SH-SY5Y (cell line): Measurements from ENCODE around the gene ULK4.

Source experiments
- GATA2 ChIP-seq: IDR thresholded peaks from 2 replicates; pipeline ENCODE4 v1.6.1; 2011; ENCODE audit warnings: mild to moderate bottlenecking, low read depth, low read length
- GATA3 ChIP-seq: IDR thresholded peaks from 2 replicates; pipeline ENCODE4 v1.6.1; 2011; ENCODE audit warnings: low read depth, mild to moderate bottlenecking, low read length, moderate library complexity

- no peak for TF ChIP-seq GATA2
- TF ChIP-seq GATA3, result no peak
These were observed 40.9 kb upstream of the ULK4 start for GRCh38 chr3:42002790-42003189.
